Psoas muscle (tissue), 8 donors: Measurements from ENCODE around the gene ROR2. TPM values are rescaled to one million over a fixed set of nuclear protein-coding genes. Genes with fewer than 3 reads are reported as not detected.

Source experiments
- ATAC-seq, 4 donors: fragments of 200-7000 bp; cut with Tn5 transposase; one replicate each; pipeline ENCODE4 v1.9.1; 2020; ENCODE audit warnings: moderate library complexity in 3 of 4, mild to moderate bottlenecking in 2 of 4
- DNase-seq, 2 donors: peaks; one replicate each; pipeline ENCODE4 v3.0.0-alpha.2; 2020
- H3K27ac ChIP-seq: fragments of 200-600 bp; one replicate; pipeline ENCODE4 v1.8.0; 2022
- H3K27me3 ChIP-seq, 3 donors: fragments of 200-600 bp in 1 of 3; one replicate each; pipeline versions ENCODE4 v1.6.1 to v1.8.0; 2013 to 2022; ENCODE audit warnings: low read length in 2 of 3, mild to moderate bottlenecking in 2 of 3, moderate library complexity in 1 of 3; ENCODE audit not compliant: insufficient read depth in 3 of 3
- H3K36me3 ChIP-seq, 2 donors: fragments of 200-600 bp in 1 of 2; one replicate each; pipeline versions ENCODE4 v1.6.1 to v1.8.0; 2013 to 2022; ENCODE audit warnings: low read depth in 1 of 2, mild to moderate bottlenecking in 1 of 2, moderate library complexity in 1 of 2; ENCODE audit not compliant: insufficient read depth in 1 of 2
- H3K4me1 ChIP-seq: fragments of 200-600 bp; one replicate; pipeline ENCODE4 v1.8.0; 2022
- H3K4me3 ChIP-seq: fragments of 200-600 bp; one replicate; pipeline ENCODE4 v1.8.0; 2022; ENCODE audit warnings: mild to moderate bottlenecking
- H3K9me3 ChIP-seq: fragments of 200-600 bp; one replicate; pipeline ENCODE4 v1.8.0; 2022
- CTCF ChIP-seq: fragments of 200-600 bp; IDR thresholded peaks from one replicate; pipeline ENCODE4 v1.8.0; 2022; ENCODE audit warnings: antibody characterized with exemption
- WGBS, 3 donors: extraction: QIAGEN DNeasy Blood & Tissue Kit; methylation state at CpG; one replicate each; pipeline versions ENCODE4 v1.1.6 to v1.1.7; 2013; 5-methylcytosine and 5-hydroxymethylcytosine counted together
- intact Hi-C, 2 donors: fragments of 100-400 bp; cut with DNase I; formaldehyde crosslinking; loops; one replicate each; pipeline versions ENCODE4 v1.11.0 to v1.14.2; 2022
- polyA plus RNA-seq, 3 donors: library from polyadenylated mRNA; stranded (reverse); fragments of 200-250 nt; gene quantifications; one replicate each; pipeline ENCODE4 v1.2.3, GENCODE V29; 2013
- total RNA-seq, 4 donors: library from RNA; stranded (reverse); fragmentation: NEBNext Ultra II Directional in 2 of 4; extraction: Animal tissue kit (Norgen Biotek cat#: 25700) in 2 of 4; gene quantifications; one replicate each; pipeline versions ENCODE4 v1.2.1 to v1.2.4, GENCODE V29; 2021 to 2023
- donor health status: healthy with polysubstance abuse.
- donor health status: DM: no; HTN: no; CAD: no; lungs with moderate emphysema.
- donor health status: Bipolar disorder and iron deficiency.
- donor health status: healthy.
- donor health status: DM: yes; HTN: yes; CAD: no.
- donor health status: DM: no; HTN: no; CAD: no.
- donor health status: DM: no; HTN: no; CAD: no.
- donor health status: DM: yes; HTN: yes; CAD: no.

The ROR2 gene
- total and polyA plus RNA-seq, 7 donors, result 0.05 to 0.52 (median 0.15) TPM

- no peak for ATAC-seq
- 71 to 79% (median 78%) methylated on average over 6 of the region's 6 CpGs for WGBS, 3 donors
- H3K4me1 ChIP-seq, result no peaks in the 10 kb centered on the region
These were observed 163.7 kb downstream of the ROR2 start for GRCh38 chr9:91786132-91786896.

GRCh38 chr9:91785447-91785842 is 164.6 kb downstream of the ROR2 start:
- intact Hi-C loops, result no loop called here
- WGBS, 3 donors, result 47 to 60% (median 59%) methylated on average over 5 of the region's 5 CpGs
- no peak for TF ChIP-seq CTCF
- Histone ChIP-seq H3K27ac (no peak overlapping the region), H3K4me3 (no peak overlapping the region), H3K4me1 (no peaks in the 10 kb centered on the region), H3K9me3 (peaks cover 4% of the 10 kb centered on the region), H3K27me3 (peaks cover 0 to 2% (median 0%) of the 10 kb centered on the region in 3 donors), H3K36me3 (no peaks in the 10 kb centered on the region)
- no peak for ATAC-seq
- DNase-seq, result no peak

More at GRCh38 chr9:91786132-91786896, 163.7 kb downstream of the ROR2 start:
- peaks cover 0 to 2% (median 0%) of the 10 kb centered on the region in 3 donors for H3K27me3 ChIP-seq
- H3K36me3 ChIP-seq, result no peaks in the 10 kb centered on the region
- no peak for DNase-seq
- peaks cover 4% of the 10 kb centered on the region for H3K9me3 ChIP-seq
- H3K4me3 ChIP-seq, result no peak overlapping the region
- intact Hi-C loops, result no loop called here
- no peak overlapping the region for H3K27ac ChIP-seq
- no peak for TF ChIP-seq CTCF

GRCh38 chr9:91784673-91785446 is 165.2 kb downstream of the ROR2 start:
- peaks cover 4% of the 10 kb centered on the region for H3K9me3 ChIP-seq
- intact Hi-C loops, result no loop called here
- no peak overlapping the region for H3K4me3 ChIP-seq
- DNase-seq (no peak), ATAC-seq (no peak)
- H3K27ac ChIP-seq, result no peak overlapping the region
- no peaks in the 10 kb centered on the region for H3K4me1 ChIP-seq
- peaks cover 0 to 2% (median 0%) of the 10 kb centered on the region in 3 donors for H3K27me3 ChIP-seq
- H3K36me3 ChIP-seq, result no peaks in the 10 kb centered on the region
- no peak for TF ChIP-seq CTCF
- WGBS, 3 donors, result 82 to 94% (median 91%) methylated on average over 6 of the region's 6 CpGs

GRCh38 chr9:91783876-91784672 is 166.0 kb downstream of the ROR2 start:
- ATAC-seq, result no peak
- peaks cover 0 to 2% (median 0%) of the 10 kb centered on the region in 3 donors for H3K27me3 ChIP-seq
- no peak overlapping the region for H3K27ac ChIP-seq
- peaks cover 4% of the 10 kb centered on the region for H3K9me3 ChIP-seq
- H3K36me3 ChIP-seq, result no peaks in the 10 kb centered on the region
- H3K4me1 ChIP-seq, result no peaks in the 10 kb centered on the region
- no peak for DNase-seq
- 83 to 84% (median 84%) methylated on average over 14 of the region's 14 CpGs for WGBS, 3 donors
- no peak overlapping the region for H3K4me3 ChIP-seq
- no peak for TF ChIP-seq CTCF
- intact Hi-C loops, result no loop called here
